H1 (cell line): ENCODE data around the gene MYO1D. TPM values are rescaled to one million over a fixed set of nuclear protein-coding genes. Genes with fewer than 3 reads are reported as not detected.

Experiments used
- HDAC2 ChIP-seq, 2 experiments: fragments of 300-600 bp in 1 of 2; sonication (generic) in 1 of 2; IDR thresholded peaks; 2 replicates each; pipeline ENCODE4 v1.6.1; 2011 to 2012; ENCODE audit warnings: low read depth in 2 of 2, low read length in 2 of 2, mild to moderate bottlenecking in 2 of 2, moderate library complexity in 2 of 2, borderline replicate concordance in 1 of 2, inconsistent platforms in 1 of 2
- POLR2AphosphoS5 ChIP-seq: IDR thresholded peaks from 2 replicates; pipeline ENCODE4 v1.6.1; 2011; ENCODE audit warnings: low read depth, low read length
- RBBP5 ChIP-seq: IDR thresholded peaks from 2 replicates; pipeline ENCODE4 v1.7.1; 2012; ENCODE audit warnings: low read depth, mild to moderate bottlenecking, inconsistent platforms, low read length, moderate library complexity, borderline replicate concordance
- RNF2 ChIP-seq: fragments of 200-900, 300-1000 bp; sonication (generic); IDR thresholded peaks from 2 replicates; pipeline ENCODE4 v1.7.1; 2016; ENCODE audit warnings: borderline replicate concordance, low read depth, mild to moderate bottlenecking, antibody characterized with exemption, low read length; ENCODE audit not compliant: poor library complexity, severe bottlenecking; ENCODE audit errors: missing control alignments
- SIN3A ChIP-seq, 2 experiments: IDR thresholded peaks in 1 of 2; conservative IDR thresholded peaks in 1 of 2; 2 replicates each; pipeline ENCODE4 v1.6.1; 2011 to 2012; ENCODE audit warnings: low read length in 2 of 2, improper control_type of control experiment in 1 of 2, low read depth in 1 of 2, mild to moderate bottlenecking in 1 of 2
- SIRT6 ChIP-seq: IDR thresholded peaks from one replicate; pipeline ENCODE4 v1.7.1; 2012; ENCODE audit warnings: low read length, inconsistent platforms
- TBP ChIP-seq: IDR thresholded peaks from 2 replicates; pipeline ENCODE4 v1.6.1; 2011; ENCODE audit warnings: low read depth, low read length, improper control_type of control experiment
- TCF12 ChIP-seq: IDR thresholded peaks from 2 replicates; pipeline ENCODE4 v1.6.1; 2011; ENCODE audit warnings: low read depth, mild to moderate bottlenecking, low read length
- polyA plus RNA-seq, 7 experiments: library from polyadenylated mRNA; depleted of rRNA in 3 of 7; stranded (reverse) in 5 of 7; unstranded in 2 of 7; fragments of >200 nt in 5 of 7; fragments of 200-250 nt in 2 of 7; gene quantifications; 1 replicate in 5 of 7; 2 replicates in 1 of 7; 4 replicates in 1 of 7; pipeline versions ENCODE4 v1.2.1 to v1.2.3, GENCODE V29; 2011 to 2013; ENCODE audit warnings: missing spikeins in 2 of 7, mixed read lengths in 2 of 7
- total RNA-seq: library from RNA; stranded (reverse); fragmentation: NEBNext Ultra II Directional; extraction: Animal tissue kit (Norgen Biotek cat#: 25700); gene quantifications from 2 replicates; pipeline ENCODE4 v1.2.1, GENCODE V29; 2021
- TF ChIP-seq, protein P1 (sequence below): fragments of 300-600 bp; sonication (generic); IDR thresholded peaks from 2 replicates; pipeline ENCODE4 v1.7.1; 2012; ENCODE audit warnings: low read length, moderate library complexity, mild to moderate bottlenecking, inconsistent platforms; ENCODE audit not compliant: insufficient replicate concordance
- TF ChIP-seq, protein P2 (sequence below): IDR thresholded peaks from 2 replicates; pipeline ENCODE4 v1.6.1; 2012; ENCODE audit warnings: inconsistent platforms

Gene MYO1D
- total and polyA plus RNA-seq, 2 of the 8 experiments (the other 6 are each of a cell fraction or from before 2014, with no cell fraction given) = 6.5 to 25.4 TPM

DNA sequence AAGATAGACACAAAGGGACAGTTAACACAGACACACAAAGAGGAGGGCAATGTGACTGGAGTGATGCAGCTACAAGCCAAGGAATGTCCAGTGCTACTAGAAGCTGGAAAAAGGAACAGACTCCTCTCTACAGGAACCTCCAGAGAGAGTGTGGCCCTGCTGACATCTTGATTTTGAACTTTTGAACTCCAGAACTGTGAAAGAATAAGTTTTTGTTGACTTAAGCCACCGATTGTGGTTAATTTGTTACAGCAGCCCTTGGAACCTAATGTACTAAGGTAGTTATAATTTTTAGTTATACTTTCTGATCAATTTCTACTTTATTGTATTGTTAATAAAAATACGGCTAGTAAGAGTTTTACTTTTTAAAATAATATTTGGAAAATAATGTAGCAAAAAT is 129.1 kb downstream of the MYO1D start (continued):
- TF ChIP-seq, protein P1, sequence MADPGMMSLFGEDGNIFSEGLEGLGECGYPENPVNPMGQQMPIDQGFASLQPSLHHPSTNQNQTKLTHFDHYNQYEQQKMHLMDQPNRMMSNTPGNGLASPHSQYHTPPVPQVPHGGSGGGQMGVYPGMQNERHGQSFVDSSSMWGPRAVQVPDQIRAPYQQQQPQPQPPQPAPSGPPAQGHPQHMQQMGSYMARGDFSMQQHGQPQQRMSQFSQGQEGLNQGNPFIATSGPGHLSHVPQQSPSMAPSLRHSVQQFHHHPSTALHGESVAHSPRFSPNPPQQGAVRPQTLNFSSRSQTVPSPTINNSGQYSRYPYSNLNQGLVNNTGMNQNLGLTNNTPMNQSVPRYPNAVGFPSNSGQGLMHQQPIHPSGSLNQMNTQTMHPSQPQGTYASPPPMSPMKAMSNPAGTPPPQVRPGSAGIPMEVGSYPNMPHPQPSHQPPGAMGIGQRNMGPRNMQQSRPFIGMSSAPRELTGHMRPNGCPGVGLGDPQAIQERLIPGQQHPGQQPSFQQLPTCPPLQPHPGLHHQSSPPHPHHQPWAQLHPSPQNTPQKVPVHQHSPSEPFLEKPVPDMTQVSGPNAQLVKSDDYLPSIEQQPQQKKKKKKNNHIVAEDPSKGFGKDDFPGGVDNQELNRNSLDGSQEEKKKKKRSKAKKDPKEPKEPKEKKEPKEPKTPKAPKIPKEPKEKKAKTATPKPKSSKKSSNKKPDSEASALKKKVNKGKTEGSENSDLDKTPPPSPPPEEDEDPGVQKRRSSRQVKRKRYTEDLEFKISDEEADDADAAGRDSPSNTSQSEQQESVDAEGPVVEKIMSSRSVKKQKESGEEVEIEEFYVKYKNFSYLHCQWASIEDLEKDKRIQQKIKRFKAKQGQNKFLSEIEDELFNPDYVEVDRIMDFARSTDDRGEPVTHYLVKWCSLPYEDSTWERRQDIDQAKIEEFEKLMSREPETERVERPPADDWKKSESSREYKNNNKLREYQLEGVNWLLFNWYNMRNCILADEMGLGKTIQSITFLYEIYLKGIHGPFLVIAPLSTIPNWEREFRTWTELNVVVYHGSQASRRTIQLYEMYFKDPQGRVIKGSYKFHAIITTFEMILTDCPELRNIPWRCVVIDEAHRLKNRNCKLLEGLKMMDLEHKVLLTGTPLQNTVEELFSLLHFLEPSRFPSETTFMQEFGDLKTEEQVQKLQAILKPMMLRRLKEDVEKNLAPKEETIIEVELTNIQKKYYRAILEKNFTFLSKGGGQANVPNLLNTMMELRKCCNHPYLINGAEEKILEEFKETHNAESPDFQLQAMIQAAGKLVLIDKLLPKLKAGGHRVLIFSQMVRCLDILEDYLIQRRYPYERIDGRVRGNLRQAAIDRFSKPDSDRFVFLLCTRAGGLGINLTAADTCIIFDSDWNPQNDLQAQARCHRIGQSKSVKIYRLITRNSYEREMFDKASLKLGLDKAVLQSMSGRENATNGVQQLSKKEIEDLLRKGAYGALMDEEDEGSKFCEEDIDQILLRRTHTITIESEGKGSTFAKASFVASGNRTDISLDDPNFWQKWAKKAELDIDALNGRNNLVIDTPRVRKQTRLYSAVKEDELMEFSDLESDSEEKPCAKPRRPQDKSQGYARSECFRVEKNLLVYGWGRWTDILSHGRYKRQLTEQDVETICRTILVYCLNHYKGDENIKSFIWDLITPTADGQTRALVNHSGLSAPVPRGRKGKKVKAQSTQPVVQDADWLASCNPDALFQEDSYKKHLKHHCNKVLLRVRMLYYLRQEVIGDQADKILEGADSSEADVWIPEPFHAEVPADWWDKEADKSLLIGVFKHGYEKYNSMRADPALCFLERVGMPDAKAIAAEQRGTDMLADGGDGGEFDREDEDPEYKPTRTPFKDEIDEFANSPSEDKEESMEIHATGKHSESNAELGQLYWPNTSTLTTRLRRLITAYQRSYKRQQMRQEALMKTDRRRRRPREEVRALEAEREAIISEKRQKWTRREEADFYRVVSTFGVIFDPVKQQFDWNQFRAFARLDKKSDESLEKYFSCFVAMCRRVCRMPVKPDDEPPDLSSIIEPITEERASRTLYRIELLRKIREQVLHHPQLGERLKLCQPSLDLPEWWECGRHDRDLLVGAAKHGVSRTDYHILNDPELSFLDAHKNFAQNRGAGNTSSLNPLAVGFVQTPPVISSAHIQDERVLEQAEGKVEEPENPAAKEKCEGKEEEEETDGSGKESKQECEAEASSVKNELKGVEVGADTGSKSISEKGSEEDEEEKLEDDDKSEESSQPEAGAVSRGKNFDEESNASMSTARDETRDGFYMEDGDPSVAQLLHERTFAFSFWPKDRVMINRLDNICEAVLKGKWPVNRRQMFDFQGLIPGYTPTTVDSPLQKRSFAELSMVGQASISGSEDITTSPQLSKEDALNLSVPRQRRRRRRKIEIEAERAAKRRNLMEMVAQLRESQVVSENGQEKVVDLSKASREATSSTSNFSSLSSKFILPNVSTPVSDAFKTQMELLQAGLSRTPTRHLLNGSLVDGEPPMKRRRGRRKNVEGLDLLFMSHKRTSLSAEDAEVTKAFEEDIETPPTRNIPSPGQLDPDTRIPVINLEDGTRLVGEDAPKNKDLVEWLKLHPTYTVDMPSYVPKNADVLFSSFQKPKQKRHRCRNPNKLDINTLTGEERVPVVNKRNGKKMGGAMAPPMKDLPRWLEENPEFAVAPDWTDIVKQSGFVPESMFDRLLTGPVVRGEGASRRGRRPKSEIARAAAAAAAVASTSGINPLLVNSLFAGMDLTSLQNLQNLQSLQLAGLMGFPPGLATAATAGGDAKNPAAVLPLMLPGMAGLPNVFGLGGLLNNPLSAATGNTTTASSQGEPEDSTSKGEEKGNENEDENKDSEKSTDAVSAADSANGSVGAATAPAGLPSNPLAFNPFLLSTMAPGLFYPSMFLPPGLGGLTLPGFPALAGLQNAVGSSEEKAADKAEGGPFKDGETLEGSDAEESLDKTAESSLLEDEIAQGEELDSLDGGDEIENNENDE = no peak
- TF ChIP-seq SIRT6 (no peak), TCF12 (no peak), TBP (no peak), RNF2 (no peak), RBBP5 (no peak), POLR2AphosphoS5 (no peak), SIN3A (conservative IDR thresholded peaks at IDR 0.05 in 1 of 2, IDR thresholded peaks at IDR 0.05 in 1 of 2; ENCODE audit: low read depth in 1 of 2, low read length in 2 of 2) (no peak), HDAC2 (IDR thresholded peaks at IDR 0.05; ENCODE audit: borderline replicate concordance in 1 of 2, low read depth in 2 of 2, low read length in 2 of 2) (no peak)
- TF ChIP-seq, protein P2, sequence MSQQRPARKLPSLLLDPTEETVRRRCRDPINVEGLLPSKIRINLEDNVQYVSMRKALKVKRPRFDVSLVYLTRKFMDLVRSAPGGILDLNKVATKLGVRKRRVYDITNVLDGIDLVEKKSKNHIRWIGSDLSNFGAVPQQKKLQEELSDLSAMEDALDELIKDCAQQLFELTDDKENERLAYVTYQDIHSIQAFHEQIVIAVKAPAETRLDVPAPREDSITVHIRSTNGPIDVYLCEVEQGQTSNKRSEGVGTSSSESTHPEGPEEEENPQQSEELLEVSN = no peak
